Right lobe of liver (tissue), 4 donors: ENCODE data around the gene SKAP2.

Experiments
- POLR2A ChIP-seq: fragments of 450-650 bp; IDR thresholded peaks from one replicate; pipeline ENCODE4 v1.6.1; 2017; ENCODE audit warnings: antibody characterized with exemption, mild to moderate bottlenecking
- TF ChIP-seq, protein P1 (sequence below), 4 donors: fragments of 200-600 bp in 3 of 4; fragments of 450-650 bp in 1 of 4; IDR thresholded peaks; one replicate each; pipeline versions ENCODE4 v1.5.1 to v1.8.0; 2016 to 2022; ENCODE audit warnings: antibody characterized with exemption in 4 of 4, mild to moderate bottlenecking in 2 of 4
- donor health status: DM: no; HTN: no; CAD: no.
- donor health status: DM: no; HTN: no; CAD: no.
- donor health status: DM: no; HTN: yes; CAD: no.

DNA sequence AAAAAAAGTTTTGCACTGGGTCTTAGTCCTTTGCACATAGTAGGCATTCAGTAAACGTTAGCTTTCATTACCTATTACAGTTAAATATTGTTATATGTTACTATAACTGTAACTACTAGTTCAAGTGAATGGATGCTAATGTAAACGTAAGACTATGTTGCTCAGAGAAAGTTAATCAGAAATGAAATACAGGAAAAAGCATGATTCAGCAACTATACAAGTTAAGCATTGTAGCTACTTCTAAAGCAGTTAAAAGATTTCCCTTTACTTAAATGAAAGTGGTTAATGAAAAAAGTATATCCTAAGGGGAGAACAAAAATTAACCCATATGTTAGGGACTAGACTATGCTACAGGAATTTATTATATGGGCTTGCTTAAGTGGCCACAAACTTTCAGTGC is 121.2 kb downstream of the SKAP2 start:
- TF ChIP-seq, protein P1, sequence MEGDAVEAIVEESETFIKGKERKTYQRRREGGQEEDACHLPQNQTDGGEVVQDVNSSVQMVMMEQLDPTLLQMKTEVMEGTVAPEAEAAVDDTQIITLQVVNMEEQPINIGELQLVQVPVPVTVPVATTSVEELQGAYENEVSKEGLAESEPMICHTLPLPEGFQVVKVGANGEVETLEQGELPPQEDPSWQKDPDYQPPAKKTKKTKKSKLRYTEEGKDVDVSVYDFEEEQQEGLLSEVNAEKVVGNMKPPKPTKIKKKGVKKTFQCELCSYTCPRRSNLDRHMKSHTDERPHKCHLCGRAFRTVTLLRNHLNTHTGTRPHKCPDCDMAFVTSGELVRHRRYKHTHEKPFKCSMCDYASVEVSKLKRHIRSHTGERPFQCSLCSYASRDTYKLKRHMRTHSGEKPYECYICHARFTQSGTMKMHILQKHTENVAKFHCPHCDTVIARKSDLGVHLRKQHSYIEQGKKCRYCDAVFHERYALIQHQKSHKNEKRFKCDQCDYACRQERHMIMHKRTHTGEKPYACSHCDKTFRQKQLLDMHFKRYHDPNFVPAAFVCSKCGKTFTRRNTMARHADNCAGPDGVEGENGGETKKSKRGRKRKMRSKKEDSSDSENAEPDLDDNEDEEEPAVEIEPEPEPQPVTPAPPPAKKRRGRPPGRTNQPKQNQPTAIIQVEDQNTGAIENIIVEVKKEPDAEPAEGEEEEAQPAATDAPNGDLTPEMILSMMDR (IDR thresholded peaks at IDR 0.05) = no peak
- no peak for TF ChIP-seq POLR2A
